SIG-M5 treated with dmso at 0.1 percent for 504 hours (cell line): ENCODE measurements around the gene NCK2.

Source experiments
- DNase-seq: peaks from one replicate; lab custom pipeline; 2025; ENCODE audit not compliant: unreplicated experiment; lab: John Stamatoyannopoulos, UW

The NCK2 gene

DNA sequence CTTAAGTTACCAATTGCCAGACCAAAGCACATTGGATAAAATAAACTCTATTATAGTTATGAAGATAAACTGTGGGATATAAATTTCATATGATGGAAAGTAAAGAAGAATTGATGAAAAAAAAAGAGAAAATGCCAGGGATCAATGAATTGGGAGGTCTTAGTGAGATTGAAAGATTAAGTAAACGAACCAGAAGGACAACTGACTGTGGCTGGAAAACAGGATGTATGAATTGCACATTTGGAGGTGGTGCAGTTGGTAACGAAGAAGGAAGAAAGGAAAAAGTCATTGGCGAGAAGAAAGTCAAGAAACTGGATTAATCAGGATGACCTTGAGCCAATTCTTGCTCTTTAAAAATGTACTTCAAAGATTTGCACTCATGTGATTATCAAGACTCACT lies 166.7 kb downstream of the NCK2 start:
- DNase-seq: no peak

DNA sequence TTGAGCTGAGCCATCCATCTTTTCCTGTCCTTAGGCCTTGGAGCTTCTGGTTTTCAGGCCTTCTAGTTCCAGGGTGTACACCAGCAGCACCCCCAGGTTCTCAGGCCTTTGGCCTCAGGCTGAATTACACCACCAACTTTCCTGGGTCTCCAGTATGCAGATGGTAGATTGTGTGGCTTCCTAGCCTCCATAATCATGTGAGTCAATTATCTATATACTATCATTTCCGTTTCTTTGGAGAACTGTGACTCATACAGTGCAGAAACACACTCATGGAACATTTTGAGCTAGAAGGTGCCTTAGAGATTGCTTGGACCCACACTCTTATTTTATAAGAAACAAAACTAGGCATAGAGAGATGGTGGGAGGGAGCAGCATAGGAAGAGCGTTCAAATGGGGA lies 167.4 kb downstream of the NCK2 start:
- DNase-seq: peak; percentile 7

- DNase-seq: peak; percentile 67
These were observed 170.4 kb downstream of the NCK2 start for GRCh38 chr2:105915005-105915558.

DNA sequence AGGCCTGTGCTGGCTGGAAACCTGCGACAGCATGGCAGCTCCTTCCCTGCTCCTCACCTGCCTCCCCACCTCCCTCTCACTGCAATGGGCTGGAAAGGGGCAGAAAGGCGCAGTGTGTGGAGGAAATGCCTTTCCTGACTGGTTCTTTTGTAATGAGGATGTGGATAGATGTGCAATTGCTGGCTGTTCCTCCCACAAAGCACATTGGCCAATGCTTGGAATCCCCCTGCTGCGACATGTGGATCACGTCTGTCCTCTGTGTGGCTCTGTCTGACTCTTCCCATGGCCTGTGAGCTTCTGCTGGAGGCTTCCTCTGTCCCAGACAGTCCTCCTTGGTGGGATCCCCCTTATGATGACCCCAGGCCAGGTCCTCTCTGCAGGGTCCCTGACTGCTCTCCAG lies 172.5 kb downstream of the NCK2 start:
- no peak for DNase-seq

GRCh38 chr2:105917688-105918087 lies 173.0 kb downstream of the NCK2 start:
- DNase-seq: no peak

- DNase-seq: no peak
These were observed 174.6 kb downstream of the NCK2 start for GRCh38 chr2:105919191-105919811.

DNA sequence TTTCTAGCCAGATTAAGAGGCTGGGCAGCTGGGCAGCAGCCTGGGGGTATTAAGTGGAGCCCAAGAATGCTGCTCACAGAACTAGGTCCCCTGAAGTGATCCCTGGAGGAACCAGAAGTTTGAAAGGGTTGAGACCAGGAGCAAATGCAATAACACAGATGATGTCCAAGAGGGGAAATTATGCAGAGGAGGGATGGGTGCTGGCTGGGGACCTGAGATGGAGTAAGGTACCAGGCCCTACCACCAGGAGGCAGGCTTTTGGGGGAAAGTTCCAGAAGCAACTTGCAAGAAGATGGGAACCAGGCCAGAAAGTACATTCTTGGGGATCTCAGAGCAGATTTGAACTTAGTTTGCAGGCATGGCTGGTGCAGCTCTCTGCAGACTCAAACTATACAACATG lies 175.1 kb downstream of the NCK2 start:
- no peak for DNase-seq

GRCh38 chr2:105924271-105924670 lies 179.6 kb downstream of the NCK2 start:
- no peak for DNase-seq

DNA sequence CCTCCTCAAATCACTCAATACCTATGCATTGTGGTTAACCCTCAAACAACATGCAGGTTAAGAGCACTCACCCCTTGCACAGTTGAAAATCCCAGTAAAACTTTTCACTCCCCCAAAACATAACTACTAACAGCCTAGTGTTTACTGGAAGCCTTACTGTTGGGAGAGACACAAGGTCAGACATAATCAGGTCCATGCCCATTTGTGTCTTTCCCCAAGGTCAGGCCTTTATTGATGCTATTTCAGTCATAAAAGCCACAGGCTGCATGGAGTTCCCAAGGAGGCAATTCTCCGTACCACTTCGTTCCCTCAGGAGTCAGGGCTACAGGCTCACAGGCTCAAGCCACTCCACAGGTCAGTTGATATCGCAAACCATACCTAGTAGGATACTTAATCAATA lies 180.2 kb downstream of the NCK2 start:
- DNase-seq: no peak

- no peak for DNase-seq
These were observed 180.7 kb downstream of the NCK2 start for GRCh38 chr2:105925390-105925789.

GRCh38 chr2:105926960-105927678 lies 182.4 kb downstream of the NCK2 start:
- DNase-seq: no peak

GRCh38 chr2:105928086-105928485 lies 183.4 kb downstream of the NCK2 start:
- DNase-seq: no peak

- DNase-seq: no peak
These were observed 183.9 kb downstream of the NCK2 start for GRCh38 chr2:105928563-105928962.

DNA sequence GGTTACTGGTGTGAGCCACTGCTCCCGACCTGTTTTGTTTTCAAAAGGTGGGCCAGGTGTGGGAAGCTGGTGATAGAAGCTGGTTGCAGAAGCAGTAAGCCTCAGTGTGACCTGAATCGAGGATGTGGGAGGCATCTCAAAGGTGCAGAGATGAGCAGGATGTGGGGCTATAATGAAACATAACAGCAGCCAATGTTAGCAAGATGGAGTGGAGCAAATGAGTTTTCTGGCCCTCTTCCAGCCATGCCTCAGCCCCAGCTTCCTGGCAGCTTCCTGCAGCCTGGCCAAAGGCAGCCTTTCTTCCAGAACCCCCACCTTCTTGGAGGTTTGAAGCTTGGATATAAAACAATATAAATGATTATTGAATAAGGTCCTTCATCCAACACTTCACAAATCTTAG lies 184.8 kb downstream of the NCK2 start:
- no peak for DNase-seq

DNA sequence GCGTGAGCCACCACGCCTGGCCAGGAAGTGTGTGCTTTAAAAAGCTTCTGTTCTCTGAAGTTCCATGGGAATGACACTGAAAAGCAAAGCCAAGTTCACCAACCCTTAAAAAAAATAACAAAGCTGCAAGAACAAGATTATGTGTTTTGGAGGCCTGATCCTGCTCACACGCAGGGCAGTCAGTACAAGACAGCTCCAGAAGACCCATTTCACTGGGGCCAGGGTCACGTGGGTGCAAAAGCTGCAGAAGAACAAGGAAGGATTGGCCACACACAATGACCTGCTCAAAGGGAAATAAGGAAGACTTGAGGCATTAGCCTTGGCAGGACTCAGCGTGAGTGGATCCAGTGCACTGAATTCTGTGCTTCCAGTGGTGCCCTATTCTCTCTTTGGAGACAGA lies 187.9 kb downstream of the NCK2 start:
- no peak for DNase-seq

- no peak for DNase-seq
These were observed 189.2 kb downstream of the NCK2 start for GRCh38 chr2:105933906-105934305.

GRCh38 chr2:105934467-105934866 lies 189.8 kb downstream of the NCK2 start:
- DNase-seq: no peak

DNA sequence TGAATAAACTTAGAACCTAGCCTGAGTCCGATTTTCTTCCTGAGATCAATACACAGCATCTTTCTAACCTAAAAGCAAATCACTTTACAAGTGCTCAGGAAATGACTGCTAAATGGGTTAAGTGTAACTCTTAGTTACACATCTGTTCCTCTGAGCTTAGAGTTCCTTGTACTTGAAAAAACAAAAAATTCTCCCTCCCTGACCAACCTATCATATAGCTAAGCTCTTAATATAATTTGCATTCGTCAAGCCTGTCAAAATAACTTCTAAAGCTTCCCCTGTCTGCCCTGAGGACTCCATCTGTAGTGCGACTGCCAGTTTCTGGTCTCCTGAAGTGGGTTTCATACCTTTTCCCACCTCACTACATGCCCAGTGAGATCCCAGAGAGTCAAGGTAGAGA lies 190.4 kb downstream of the NCK2 start:
- no peak for DNase-seq

GRCh38 chr2:105936954-105937353 lies 192.2 kb downstream of the NCK2 start:
- no peak for DNase-seq

- no peak for DNase-seq
These were observed 192.9 kb downstream of the NCK2 start for GRCh38 chr2:105937498-105938097.
